ENCODE results near the gene TAB2.
A peak's percentile ranks its signal among the peaks of the same experiment; 100 is the strongest.
"Not testable (repeated sequence)": the region's sequence is repeated elsewhere in the genome, so short reads cannot be mapped to it uniquely, and the experiment has no call there.

The TAB2 gene

DNA sequence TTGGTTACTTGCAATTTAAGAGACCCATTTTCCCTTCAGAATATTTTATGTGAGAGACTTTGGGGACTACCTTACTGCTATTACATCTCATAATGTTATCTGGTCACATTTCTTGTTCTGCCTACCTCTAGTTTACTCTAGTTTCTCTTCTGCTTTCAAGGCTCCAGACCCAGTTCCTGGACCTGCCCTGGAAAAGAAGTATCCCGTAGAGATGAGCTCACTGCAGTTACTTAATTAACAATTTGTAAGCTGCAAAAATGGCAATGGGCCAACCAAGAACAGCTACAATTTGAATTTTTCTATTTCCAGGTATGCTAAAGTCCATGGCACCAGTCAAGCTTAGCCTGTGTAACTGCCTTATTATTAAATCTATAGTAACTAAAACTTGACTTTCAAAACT is 25.0 kb downstream of the TAB2 start:
- no peak overlapping the region for H3K4me3 ChIP-seq (ENCODE audit: low read depth, low read length)
- TF ChIP-seq, protein P1, sequence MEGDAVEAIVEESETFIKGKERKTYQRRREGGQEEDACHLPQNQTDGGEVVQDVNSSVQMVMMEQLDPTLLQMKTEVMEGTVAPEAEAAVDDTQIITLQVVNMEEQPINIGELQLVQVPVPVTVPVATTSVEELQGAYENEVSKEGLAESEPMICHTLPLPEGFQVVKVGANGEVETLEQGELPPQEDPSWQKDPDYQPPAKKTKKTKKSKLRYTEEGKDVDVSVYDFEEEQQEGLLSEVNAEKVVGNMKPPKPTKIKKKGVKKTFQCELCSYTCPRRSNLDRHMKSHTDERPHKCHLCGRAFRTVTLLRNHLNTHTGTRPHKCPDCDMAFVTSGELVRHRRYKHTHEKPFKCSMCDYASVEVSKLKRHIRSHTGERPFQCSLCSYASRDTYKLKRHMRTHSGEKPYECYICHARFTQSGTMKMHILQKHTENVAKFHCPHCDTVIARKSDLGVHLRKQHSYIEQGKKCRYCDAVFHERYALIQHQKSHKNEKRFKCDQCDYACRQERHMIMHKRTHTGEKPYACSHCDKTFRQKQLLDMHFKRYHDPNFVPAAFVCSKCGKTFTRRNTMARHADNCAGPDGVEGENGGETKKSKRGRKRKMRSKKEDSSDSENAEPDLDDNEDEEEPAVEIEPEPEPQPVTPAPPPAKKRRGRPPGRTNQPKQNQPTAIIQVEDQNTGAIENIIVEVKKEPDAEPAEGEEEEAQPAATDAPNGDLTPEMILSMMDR (IDR thresholded peaks at IDR 0.05; ENCODE audit: low read depth, low read length), result no peak
- in situ Hi-C loops (cut with HindIII; ENCODE audit: low sequenced_read_pairs), result no loop called here
- no peak for DNase-seq (ENCODE audit: low read depth, low spot score)

DNA sequence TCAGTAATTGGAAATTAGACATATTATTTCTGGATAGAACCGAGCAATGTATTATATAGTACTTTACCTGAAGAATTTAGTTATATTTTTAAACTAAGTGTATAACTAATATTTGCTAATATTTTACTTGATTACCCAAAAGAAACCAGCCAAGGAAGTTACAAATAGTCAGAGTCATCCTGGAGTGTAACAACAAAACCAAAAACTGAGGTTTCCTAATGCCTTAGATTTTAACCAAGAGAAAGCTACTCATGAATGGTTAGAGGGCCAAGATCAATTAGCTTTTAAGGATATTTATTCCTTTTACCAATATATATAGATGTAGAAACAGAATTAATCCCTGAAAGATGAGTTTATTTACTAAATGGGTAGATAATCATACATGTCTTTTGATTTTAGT is 26.0 kb downstream of the TAB2 start:
- TF ChIP-seq, protein P1 (IDR thresholded peaks at IDR 0.05; ENCODE audit: low read depth, low read length), result no peak
- DNase-seq (ENCODE audit: low read depth, low spot score), result no peak
- in situ Hi-C loops (cut with HindIII; ENCODE audit: low sequenced_read_pairs), result no loop called here
- no peak overlapping the region for H3K4me3 ChIP-seq (ENCODE audit: low read depth, low read length)

DNA sequence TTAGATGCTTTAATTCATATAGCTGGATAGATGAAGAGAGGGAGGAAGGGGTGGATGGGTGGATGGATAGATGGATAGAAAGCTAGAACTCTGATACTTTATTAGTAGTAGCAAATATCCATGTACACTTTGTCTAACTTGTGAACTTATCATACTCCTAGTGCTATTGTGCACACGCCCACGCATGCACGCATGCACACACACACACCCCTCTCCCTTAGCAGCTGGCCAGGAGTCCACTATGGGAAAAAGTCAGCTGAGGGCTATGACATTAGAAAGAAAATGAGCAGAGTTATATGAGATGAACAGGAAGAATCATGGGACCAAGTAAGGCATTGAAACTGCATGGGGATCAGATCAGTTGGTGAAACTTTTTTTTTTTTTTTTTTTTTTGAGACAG is 28.6 kb downstream of the TAB2 start:
- no peak for DNase-seq (ENCODE audit: low read depth, low spot score)
- in situ Hi-C loops (cut with HindIII; ENCODE audit: low sequenced_read_pairs), result no loop called here
- H3K4me3 ChIP-seq (ENCODE audit: low read depth, low read length), result no peak overlapping the region
- TF ChIP-seq, protein P1 (IDR thresholded peaks at IDR 0.05; ENCODE audit: low read depth, low read length), result no peak

DNA sequence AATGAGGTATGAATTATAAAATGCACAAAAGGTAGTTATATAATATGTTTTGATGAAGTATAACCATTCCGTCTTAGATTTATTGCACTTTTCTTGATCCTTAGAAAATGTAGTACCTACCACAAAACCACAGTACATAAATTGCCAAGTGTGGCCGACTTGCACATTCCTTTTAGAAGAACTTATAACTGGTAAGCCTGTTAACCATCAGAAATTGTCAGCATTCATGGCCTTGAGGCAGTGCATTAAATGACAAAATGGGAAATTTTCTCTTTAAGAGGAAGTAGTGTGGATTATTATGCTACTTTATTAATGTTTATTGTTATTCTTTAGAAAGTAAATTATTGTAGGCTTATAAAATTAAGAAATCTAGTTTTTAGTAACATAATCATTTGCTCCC is 29.6 kb downstream of the TAB2 start:
- TF ChIP-seq, protein P1 (IDR thresholded peaks at IDR 0.05; ENCODE audit: low read depth, low read length), result no peak
- in situ Hi-C loops (cut with HindIII; ENCODE audit: low sequenced_read_pairs), result no loop called here
- no peak overlapping the region for H3K4me3 ChIP-seq (ENCODE audit: low read depth, low read length)
- DNase-seq (ENCODE audit: low read depth, low spot score), result peak; percentile 56

DNA sequence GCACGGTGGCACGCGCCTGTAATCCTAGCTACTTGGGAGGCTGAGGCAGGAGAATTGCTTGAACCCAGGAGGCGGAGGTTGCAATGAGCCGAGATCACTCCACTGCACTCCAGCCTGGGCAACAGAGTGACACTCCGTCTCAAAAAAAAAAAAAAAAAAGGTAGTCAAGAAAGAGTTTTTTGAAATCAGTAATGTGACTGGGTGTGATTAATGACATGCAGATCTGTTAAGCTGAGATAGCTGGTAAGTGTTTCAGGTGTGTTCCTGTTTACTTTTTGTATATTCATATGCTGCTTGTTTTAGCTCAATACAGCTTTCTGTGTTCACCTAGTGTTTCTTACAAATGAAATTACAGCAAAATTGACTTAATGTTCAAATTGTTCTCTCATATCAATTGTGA is 31.8 kb downstream of the TAB2 start:
- DNase-seq (ENCODE audit: low read depth, low spot score); in situ Hi-C loops (cut with HindIII; ENCODE audit: low sequenced_read_pairs); H3K4me3 ChIP-seq (ENCODE audit: low read depth, low read length): not testable (repeated sequence)

DNA sequence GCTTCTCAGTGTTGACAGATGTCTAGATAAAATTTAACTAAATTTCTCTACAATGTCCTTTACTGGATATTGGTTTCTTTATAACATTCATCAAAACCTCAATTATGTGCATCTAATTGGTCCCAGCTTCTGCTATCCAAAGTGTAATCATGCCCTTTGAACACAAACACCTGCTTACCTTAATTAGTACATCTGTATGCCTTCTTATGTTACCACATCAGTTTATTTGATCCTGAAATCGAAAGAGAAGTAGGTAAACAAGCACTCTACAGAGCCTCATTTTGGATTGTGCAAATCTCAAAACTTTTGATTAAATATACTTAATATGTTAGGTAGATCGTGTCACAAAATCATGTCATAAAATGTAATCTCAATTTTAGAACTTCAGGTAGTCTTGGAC is 36.5 kb downstream of the TAB2 start:
- no peak overlapping the region for H3K4me3 ChIP-seq (ENCODE audit: low read depth, low read length)
- in situ Hi-C loops (cut with HindIII; ENCODE audit: low sequenced_read_pairs), result no loop called here
- DNase-seq (ENCODE audit: low read depth, low spot score), result no peak
- TF ChIP-seq, protein P1 (IDR thresholded peaks at IDR 0.05; ENCODE audit: low read depth, low read length), result no peak

DNA sequence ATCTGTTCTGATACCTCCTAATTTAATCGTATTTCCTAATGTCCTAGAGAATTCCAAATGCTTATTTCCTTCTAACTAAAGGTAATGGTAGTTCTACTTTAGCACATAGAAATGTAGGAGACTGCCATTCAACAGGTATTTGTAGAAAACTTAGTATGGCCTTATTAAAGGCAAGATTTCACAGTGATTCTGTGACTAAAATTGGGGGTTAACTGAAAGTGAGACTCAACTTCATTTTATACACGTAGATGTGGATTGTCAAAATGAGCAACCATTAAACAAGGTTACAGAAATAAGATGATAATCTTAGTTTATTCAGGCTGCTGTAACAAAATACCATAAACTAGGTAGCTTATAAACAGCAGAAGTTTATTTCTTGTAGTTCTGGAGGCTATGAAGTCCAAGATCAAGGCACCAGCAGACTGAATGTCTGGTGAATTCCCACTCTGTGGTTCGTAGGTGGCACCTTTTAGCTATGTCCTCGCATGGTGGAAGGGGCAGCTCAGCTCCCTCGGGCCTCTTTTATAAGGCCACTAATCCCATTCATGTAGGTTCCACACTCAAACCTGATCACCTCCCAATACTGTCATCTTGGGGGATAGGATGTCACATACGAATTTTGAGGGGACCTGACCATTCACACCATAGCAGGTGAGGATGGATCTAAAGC is 38.7 kb downstream of the TAB2 start:
- TF ChIP-seq, protein P1 (IDR thresholded peaks at IDR 0.05; ENCODE audit: low read depth, low read length), result no peak
- no peak for DNase-seq (ENCODE audit: low read depth, low spot score)
- no peak overlapping the region for H3K4me3 ChIP-seq (ENCODE audit: low read depth, low read length)
- in situ Hi-C loops (cut with HindIII; ENCODE audit: low sequenced_read_pairs), result no loop called here

Measured in astrocyte of the spinal cord (primary cell).